GM23248 (cell line): ENCODE results near the gene LYRM1.

ENCODE experiments used
- EZH2 ChIP-seq: fragments of 200-600 bp; sonication (generic); IDR thresholded peaks from 2 replicates; pipeline ENCODE4 v1.6.1; 2018; ENCODE audit warnings: antibody characterized with exemption, mild to moderate bottlenecking; ENCODE audit not compliant: insufficient read depth, poor library complexity, severe bottlenecking
- EZH2phosphoT487 ChIP-seq: fragments of 200-600 bp; sonication (generic); IDR thresholded peaks from 2 replicates; pipeline ENCODE4 v1.6.1; 2018; ENCODE audit warnings: antibody characterized with exemption, moderate library complexity, mild to moderate bottlenecking, low read depth; ENCODE audit not compliant: insufficient read depth

GRCh38 chr16:20937736-20938135 is 37.2 kb downstream of the LYRM1 start:
- TF ChIP-seq EZH2: no peak
- TF ChIP-seq EZH2phosphoT487: no peak
